Raji (cell line): Measurements from ENCODE around the gene BCL2.

ENCODE experiments used
- POLR2A ChIP-seq: IDR thresholded peaks from 2 replicates; pipeline ENCODE4 v1.6.1; 2011; ENCODE audit warnings: low read depth, low read length, control low read depth; ENCODE audit not compliant: insufficient read depth

Gene BCL2

DNA sequence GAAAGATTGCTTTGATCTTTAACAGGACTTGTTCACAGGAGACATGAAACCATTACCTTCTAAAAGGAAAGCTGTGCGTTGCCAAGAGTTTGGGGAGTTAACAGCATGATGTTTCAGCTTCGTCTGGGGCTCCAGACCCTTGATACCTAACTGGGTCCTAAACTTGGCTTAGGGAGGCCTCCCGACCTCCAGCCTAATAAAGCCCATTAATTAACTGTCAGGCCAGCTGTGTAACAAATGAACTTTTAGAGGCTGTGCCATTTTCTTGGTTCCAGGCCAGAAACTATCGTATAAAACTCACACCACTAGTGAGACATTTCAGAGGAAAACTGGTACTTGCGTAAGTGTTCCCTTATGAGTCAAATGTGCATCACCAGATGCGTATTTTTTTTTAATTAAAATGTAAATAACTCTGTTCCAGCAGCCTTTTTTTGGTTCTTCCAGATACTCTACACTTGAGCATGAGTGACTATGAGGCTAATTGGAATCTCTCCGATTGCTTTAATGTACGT is 236.5 kb downstream of the BCL2 start:
- no peak for TF ChIP-seq POLR2A

DNA sequence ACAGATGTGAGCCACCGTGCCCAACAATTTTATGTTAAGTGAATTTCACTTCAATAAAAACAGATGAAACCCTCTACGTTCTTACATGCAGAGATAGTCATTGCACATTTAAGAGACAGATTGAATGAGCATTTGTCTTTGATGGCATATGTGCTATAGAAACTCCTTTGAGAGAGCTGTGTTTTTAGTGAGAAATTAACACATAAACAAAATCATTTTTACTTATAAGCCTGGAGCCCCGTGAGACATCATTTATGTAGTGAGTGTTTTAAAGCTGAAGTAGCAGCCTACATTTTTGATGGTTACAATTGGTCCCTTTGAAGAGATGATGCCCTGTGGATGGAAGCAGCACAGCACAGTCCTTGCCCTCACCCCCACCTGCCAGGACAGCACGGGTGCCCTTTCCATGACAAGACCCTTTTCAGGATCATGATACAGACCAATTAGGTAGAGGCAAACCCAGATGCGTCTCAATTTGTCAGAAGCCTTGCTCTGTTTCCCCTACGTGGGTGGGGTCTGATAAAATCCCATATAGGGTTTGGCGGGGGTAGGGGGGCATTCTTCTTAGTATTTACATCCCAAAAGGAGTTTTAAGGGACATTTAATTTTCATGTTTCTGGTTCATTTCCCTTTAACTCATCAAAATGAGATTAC is 237.1 kb downstream of the BCL2 start:
- TF ChIP-seq POLR2A, result no peak

DNA sequence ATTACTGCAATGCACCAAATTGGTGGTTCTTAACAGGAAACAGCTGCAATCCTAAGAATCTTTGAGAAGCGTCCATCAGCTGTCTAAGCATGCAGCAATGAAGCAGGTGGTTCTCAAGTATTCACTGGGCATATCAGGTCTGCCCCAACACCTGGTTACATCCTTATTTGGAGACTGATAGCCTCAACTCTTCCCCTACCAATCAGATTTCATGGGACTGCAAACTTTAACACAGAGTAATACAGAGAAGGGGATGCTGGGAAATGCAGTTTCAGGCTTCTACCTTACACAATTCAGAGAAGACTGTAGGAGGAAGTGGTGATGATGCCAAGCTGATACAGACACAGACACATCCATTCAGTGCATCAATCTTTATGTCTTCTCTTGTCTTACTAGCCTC is 240.5 kb downstream of the BCL2 start:
- TF ChIP-seq POLR2A, result no peak

DNA sequence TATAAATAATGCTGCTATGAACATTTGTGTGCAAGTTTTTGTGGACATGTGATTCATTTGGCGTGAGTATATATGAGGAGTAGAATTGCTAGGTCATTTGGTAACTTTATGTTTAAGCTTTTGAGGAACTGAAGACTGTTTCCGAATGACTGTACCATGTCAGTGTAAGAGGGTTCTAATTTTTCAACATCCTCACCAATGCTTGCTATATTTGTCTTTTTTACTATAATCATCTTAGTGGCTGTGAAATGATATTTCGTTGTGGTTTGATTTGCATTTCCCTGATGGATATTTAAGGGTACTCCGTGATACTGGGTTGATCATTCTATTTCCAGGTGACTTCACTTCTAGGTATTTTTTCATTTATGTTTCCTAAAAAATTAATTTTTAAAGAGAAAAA is 241.1 kb downstream of the BCL2 start:
- no peak for TF ChIP-seq POLR2A

DNA sequence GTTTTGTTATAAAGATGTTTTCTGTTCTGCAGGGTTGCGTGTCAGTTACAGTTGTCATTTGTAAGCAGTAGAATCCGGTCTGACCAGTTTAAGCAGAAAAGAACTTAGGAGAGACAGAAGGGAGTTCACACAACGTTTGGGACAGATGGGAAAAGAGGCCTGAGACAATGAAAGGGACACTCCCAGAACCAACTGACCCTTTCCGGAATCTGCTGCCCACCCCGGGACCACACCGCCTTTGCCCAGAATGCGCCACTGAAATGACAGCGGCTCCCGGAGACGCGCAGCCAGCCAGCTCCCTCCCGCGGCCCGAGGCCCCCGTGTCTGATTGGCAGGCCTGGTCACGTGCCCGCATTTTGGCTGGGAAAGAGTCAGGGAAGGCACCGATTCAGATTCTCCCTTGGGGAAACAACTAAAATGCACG is 244.6 kb downstream of the BCL2 start:
- no peak for TF ChIP-seq POLR2A

DNA sequence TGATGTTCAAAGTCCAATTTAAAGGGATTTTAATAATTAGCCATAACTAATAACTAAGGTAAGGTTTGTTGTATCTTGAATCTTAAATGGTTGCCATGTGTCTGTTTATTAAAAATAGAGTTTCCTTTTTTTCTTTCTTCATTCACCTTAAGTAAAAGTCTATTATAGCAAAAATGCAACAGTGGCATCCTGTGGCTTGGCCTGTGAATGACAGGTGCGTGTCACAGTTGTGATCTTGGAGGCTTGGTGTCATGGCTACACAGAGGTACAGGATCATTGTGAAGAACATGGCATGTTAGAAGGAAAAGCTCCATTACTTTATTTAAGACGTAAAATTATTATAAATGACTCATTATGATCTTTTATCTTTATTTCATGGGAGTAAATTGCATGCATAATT is 246.1 kb downstream of the BCL2 start:
- TF ChIP-seq POLR2A, result no peak
